Lower leg skin (tissue), 3 donors: ENCODE measurements around the gene SHROOM2.

Source experiments
- POLR2A ChIP-seq, 2 donors: fragments of 450-650 bp; IDR thresholded peaks; one replicate each; pipeline ENCODE4 v1.6.1; 2016 to 2017; ENCODE audit warnings: antibody characterized with exemption in 2 of 2, mild to moderate bottlenecking in 1 of 2, moderate library complexity in 1 of 2
- TF ChIP-seq, protein P1 (sequence below), 3 donors: fragments of 450-650 bp; IDR thresholded peaks; one replicate each; pipeline ENCODE4 v1.5.1; 2016; ENCODE audit warnings: antibody characterized with exemption in 3 of 3, mild to moderate bottlenecking in 3 of 3, moderate library complexity in 2 of 3

GRCh38 chrX:9767375-9767774, 18.9 kb upstream of the SHROOM2 start:
- TF ChIP-seq POLR2A (IDR thresholded peaks at IDR 0.05): no peak
- TF ChIP-seq, protein P1, sequence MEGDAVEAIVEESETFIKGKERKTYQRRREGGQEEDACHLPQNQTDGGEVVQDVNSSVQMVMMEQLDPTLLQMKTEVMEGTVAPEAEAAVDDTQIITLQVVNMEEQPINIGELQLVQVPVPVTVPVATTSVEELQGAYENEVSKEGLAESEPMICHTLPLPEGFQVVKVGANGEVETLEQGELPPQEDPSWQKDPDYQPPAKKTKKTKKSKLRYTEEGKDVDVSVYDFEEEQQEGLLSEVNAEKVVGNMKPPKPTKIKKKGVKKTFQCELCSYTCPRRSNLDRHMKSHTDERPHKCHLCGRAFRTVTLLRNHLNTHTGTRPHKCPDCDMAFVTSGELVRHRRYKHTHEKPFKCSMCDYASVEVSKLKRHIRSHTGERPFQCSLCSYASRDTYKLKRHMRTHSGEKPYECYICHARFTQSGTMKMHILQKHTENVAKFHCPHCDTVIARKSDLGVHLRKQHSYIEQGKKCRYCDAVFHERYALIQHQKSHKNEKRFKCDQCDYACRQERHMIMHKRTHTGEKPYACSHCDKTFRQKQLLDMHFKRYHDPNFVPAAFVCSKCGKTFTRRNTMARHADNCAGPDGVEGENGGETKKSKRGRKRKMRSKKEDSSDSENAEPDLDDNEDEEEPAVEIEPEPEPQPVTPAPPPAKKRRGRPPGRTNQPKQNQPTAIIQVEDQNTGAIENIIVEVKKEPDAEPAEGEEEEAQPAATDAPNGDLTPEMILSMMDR (IDR thresholded peaks at IDR 0.05): no peak
